CD4-positive, CD25-positive, alpha-beta regulatory T cell (primary cell): ENCODE measurements around the gene HTR1B. TPM values are rescaled to one million over a fixed set of nuclear protein-coding genes. Genes with fewer than 3 reads are reported as not detected.

Source experiments
- ATAC-seq, 2 donors: fragments of 150-1000 bp; cut with Tn5 transposase; one replicate each; pipeline ENCODE4 v1.10.0; 2021; ENCODE audit warnings: low read depth in 2 of 2, moderate number of reproducible peaks in 2 of 2, moderate library complexity in 1 of 2
- DNase-seq, 3 donors: peaks; one replicate each; pipeline versions ENCODE4 v3.0.0 to v3.0.0-alpha.2; 2012 to 2022; ENCODE audit warnings: mixed read lengths in 1 of 3
- H3K27ac ChIP-seq: one replicate; pipeline ENCODE4 v1.7.0; 2013; ENCODE audit warnings: mild to moderate bottlenecking, low read length; ENCODE audit not compliant: insufficient read depth, poor library complexity, severe bottlenecking
- H3K27me3 ChIP-seq: one replicate; pipeline ENCODE4 v1.7.0; 2013; ENCODE audit warnings: low read length; ENCODE audit not compliant: control insufficient read depth, insufficient read depth
- H3K36me3 ChIP-seq: one replicate; pipeline ENCODE4 v1.7.0; 2013; ENCODE audit warnings: mild to moderate bottlenecking, low read length, moderate library complexity; ENCODE audit not compliant: control insufficient read depth, insufficient read depth
- H3K4me1 ChIP-seq: 2 replicates; pipeline ENCODE4 v1.7.0; 2013; ENCODE audit warnings: mild to moderate bottlenecking, low read length; ENCODE audit not compliant: insufficient read depth, control insufficient read depth, poor library complexity, severe bottlenecking
- H3K4me3 ChIP-seq: one replicate; pipeline ENCODE4 v1.7.0; 2013; ENCODE audit warnings: low read depth, mild to moderate bottlenecking, low read length, moderate library complexity
- H3K9me3 ChIP-seq, 2 experiments: 1 replicate in 1 of 2; 2 replicates in 1 of 2; pipeline ENCODE4 v1.7.0; 2013; ENCODE audit warnings: low read length in 2 of 2, mild to moderate bottlenecking in 1 of 2, moderate library complexity in 1 of 2; ENCODE audit not compliant: control insufficient read depth in 2 of 2
- H3K27ac Mint-ChIP-seq, 3 donors: one replicate each; pipeline ENCODE4 v1.8.0; 2020 to 2022; ENCODE audit warnings: mild to moderate bottlenecking in 3 of 3, mixed read lengths in 3 of 3, moderate library complexity in 2 of 3
- H3K27me3 Mint-ChIP-seq: one replicate; pipeline ENCODE4 v1.8.0; 2022; ENCODE audit warnings: mild to moderate bottlenecking, mixed read lengths
- H3K36me3 Mint-ChIP-seq: one replicate; pipeline ENCODE4 v1.8.0; 2020; ENCODE audit warnings: mixed read lengths
- H3K4me1 Mint-ChIP-seq, 4 donors: one replicate each; pipeline ENCODE4 v1.8.0; 2020 to 2022; ENCODE audit warnings: mixed read lengths in 4 of 4, mild to moderate bottlenecking in 1 of 4
- H3K4me3 Mint-ChIP-seq, 4 donors: one replicate each; pipeline ENCODE4 v1.8.0; 2020 to 2022; ENCODE audit warnings: mild to moderate bottlenecking in 4 of 4, mixed read lengths in 4 of 4, moderate library complexity in 3 of 4
- H3K9me3 Mint-ChIP-seq, 7 donors: one replicate each; pipeline ENCODE4 v1.8.0; 2020 to 2022; ENCODE audit warnings: mixed read lengths in 7 of 7, mild to moderate bottlenecking in 3 of 7, moderate library complexity in 2 of 7
- polyA plus RNA-seq, 4 donors: library from polyadenylated mRNA; unstranded; fragments of 300-500 nt; fragmentation: Illumina TruSeq; gene quantifications; one replicate each; pipeline ENCODE4 v1.2.3, GENCODE V29; 2021
- total RNA-seq: library from RNA; stranded (reverse); gene quantifications from one replicate; pipeline ENCODE4 v1.2.3, GENCODE V29; 2022

Gene HTR1B
- total and polyA plus RNA-seq, 5 donors from 2014 or later = not detected

GRCh38 chr6:77474973-77475372 lies 11.7 kb upstream of the HTR1B start:
- no peaks in the 10 kb centered on the region for H3K36me3 Mint-ChIP-seq
- no peak overlapping the region for H3K4me3 ChIP-seq
- peaks cover 0 to 4% (median 2%) of the 10 kb centered on the region in 7 donors for H3K9me3 Mint-ChIP-seq
- H3K9me3 ChIP-seq = no peaks in the 10 kb centered on the region
- H3K27ac ChIP-seq = no peak overlapping the region
- H3K36me3 ChIP-seq = no peaks in the 10 kb centered on the region
- H3K4me1 ChIP-seq = no peaks in the 10 kb centered on the region
- H3K27me3 Mint-ChIP-seq = no peaks in the 10 kb centered on the region
- no peak overlapping the region for H3K27ac Mint-ChIP-seq
- DNase-seq (no peak), ATAC-seq (no peak)
- H3K4me3 Mint-ChIP-seq = no peak overlapping the region
- no peaks in the 10 kb centered on the region for H3K27me3 ChIP-seq
- H3K4me1 Mint-ChIP-seq = peaks cover 0 to 8% (median 4%) of the 10 kb centered on the region in 4 donors

GRCh38 chr6:77474286-77474956 lies 11.1 kb upstream of the HTR1B start:
- Mint-ChIP-seq H3K9me3 (peaks cover 0 to 4% (median 2%) of the 10 kb centered on the region in 7 donors), H3K36me3 (no peaks in the 10 kb centered on the region), H3K4me3 (peak overlapping the region in 2 of 4 donors; percentile 30 to 42), H3K4me1 (peaks cover 0 to 8% (median 4%) of the 10 kb centered on the region in 4 donors), H3K27me3 (no peaks in the 10 kb centered on the region), H3K27ac (peak overlapping the region in 1 of 3 donors; percentile 44)
- DNase-seq (peak in 1 of 3 donors; percentile 8), ATAC-seq (no peak)
- H3K27me3 ChIP-seq = no peaks in the 10 kb centered on the region
- no peaks in the 10 kb centered on the region for H3K36me3 ChIP-seq
- H3K4me3 ChIP-seq = no peak overlapping the region
- H3K9me3 ChIP-seq = no peaks in the 10 kb centered on the region
- no peak overlapping the region for H3K27ac ChIP-seq
- H3K4me1 ChIP-seq = no peaks in the 10 kb centered on the region

- H3K9me3 ChIP-seq = no peaks in the 10 kb centered on the region
- H3K27me3 Mint-ChIP-seq = peaks cover 5% of the 10 kb centered on the region
- no peaks in the 10 kb centered on the region for H3K4me1 ChIP-seq
- no peak for DNase-seq
- H3K4me1 Mint-ChIP-seq = peaks cover 0 to 13% (median 4%) of the 10 kb centered on the region in 4 donors
- H3K4me3 ChIP-seq = no peak overlapping the region
- H3K4me3 Mint-ChIP-seq = no peak overlapping the region
- no peak overlapping the region for H3K27ac ChIP-seq
- no peak for ATAC-seq
- H3K27ac Mint-ChIP-seq = no peak overlapping the region
- peaks cover 0 to 7% (median 3%) of the 10 kb centered on the region in 7 donors for H3K9me3 Mint-ChIP-seq
- no peaks in the 10 kb centered on the region for H3K36me3 Mint-ChIP-seq
- H3K36me3 ChIP-seq = no peaks in the 10 kb centered on the region
- peaks cover 3% of the 10 kb centered on the region for H3K27me3 ChIP-seq
These were observed 7.7 kb upstream of the HTR1B start for GRCh38 chr6:77470983-77471382.

GRCh38 chr6:77468939-77469338 lies 5.6 kb upstream of the HTR1B start:
- Mint-ChIP-seq H3K27me3 (peaks cover 22% of the 10 kb centered on the region), H3K36me3 (no peaks in the 10 kb centered on the region), H3K27ac (no peak overlapping the region), H3K9me3 (peaks cover 0 to 12% (median 3%) of the 10 kb centered on the region in 7 donors), H3K4me3 (no peak overlapping the region), H3K4me1 (peaks cover 0 to 6% (median 2%) of the 10 kb centered on the region in 4 donors)
- Histone ChIP-seq H3K27me3 (peaks cover 13% of the 10 kb centered on the region), H3K27ac (no peak overlapping the region), H3K4me3 (no peak overlapping the region), H3K9me3 (no peaks in the 10 kb centered on the region), H3K36me3 (no peaks in the 10 kb centered on the region), H3K4me1 (no peaks in the 10 kb centered on the region)
- DNase-seq (no peak), ATAC-seq (no peak)

GRCh38 chr6:77466451-77467437 lies 3.5 kb upstream of the HTR1B start:
- peaks cover 18% of the 10 kb centered on the region for H3K27me3 ChIP-seq
- H3K4me1 ChIP-seq = no peaks in the 10 kb centered on the region
- H3K36me3 Mint-ChIP-seq = no peaks in the 10 kb centered on the region
- H3K9me3 ChIP-seq = peaks cover 0 to 5% of the 10 kb centered on the region in 2 experiments
- H3K27ac ChIP-seq = no peak overlapping the region
- DNase-seq (peak in 2 of 3 donors; percentile 4 to 49), ATAC-seq (no peak)
- peak overlapping the region in 2 of 3 donors; percentile 60 for H3K27ac Mint-ChIP-seq
- H3K9me3 Mint-ChIP-seq = peaks cover 0 to 19% (median 4%) of the 10 kb centered on the region in 7 donors
- H3K4me1 Mint-ChIP-seq = peaks cover 0 to 8% (median 2%) of the 10 kb centered on the region in 4 donors
- no peaks in the 10 kb centered on the region for H3K36me3 ChIP-seq
- H3K4me3 ChIP-seq = peak overlapping the region; percentile 60
- peaks cover 37% of the 10 kb centered on the region for H3K27me3 Mint-ChIP-seq
- H3K4me3 Mint-ChIP-seq = peak overlapping the region; percentile 54 to 88 (median 80)

- peaks cover 0 to 8% (median 2%) of the 10 kb centered on the region in 4 donors for H3K4me1 Mint-ChIP-seq
- DNase-seq = peak in 1 of 3 donors; percentile 29
- peaks cover 0 to 19% (median 4%) of the 10 kb centered on the region in 7 donors for H3K9me3 Mint-ChIP-seq
- H3K4me3 Mint-ChIP-seq = peak overlapping the region; percentile 26 to 88 (median 84)
- H3K36me3 Mint-ChIP-seq = no peaks in the 10 kb centered on the region
- Histone ChIP-seq H3K4me3 (peak overlapping the region; percentile 60), H3K27ac (no peak overlapping the region), H3K36me3 (no peaks in the 10 kb centered on the region), H3K9me3 (peaks cover 0 to 5% of the 10 kb centered on the region in 2 experiments), H3K4me1 (no peaks in the 10 kb centered on the region), H3K27me3 (peaks cover 18% of the 10 kb centered on the region)
- peaks cover 38% of the 10 kb centered on the region for H3K27me3 Mint-ChIP-seq
- peak overlapping the region in 1 of 3 donors; percentile 63 for H3K27ac Mint-ChIP-seq
- ATAC-seq = no peak
These were observed 2.8 kb upstream of the HTR1B start for GRCh38 chr6:77466055-77466450.

- peaks cover 0 to 8% (median 2%) of the 10 kb centered on the region in 4 donors for H3K4me1 Mint-ChIP-seq
- H3K4me1 ChIP-seq = no peaks in the 10 kb centered on the region
- ATAC-seq = no peak
- DNase-seq = no peak
- H3K9me3 ChIP-seq = peaks cover 0 to 5% of the 10 kb centered on the region in 2 experiments
- no peaks in the 10 kb centered on the region for H3K36me3 ChIP-seq
- peaks cover 0 to 17% (median 4%) of the 10 kb centered on the region in 7 donors for H3K9me3 Mint-ChIP-seq
- peaks cover 38% of the 10 kb centered on the region for H3K27me3 Mint-ChIP-seq
- H3K27me3 ChIP-seq = peaks cover 18% of the 10 kb centered on the region
- no peak overlapping the region for H3K27ac ChIP-seq
- no peak overlapping the region for H3K4me3 ChIP-seq
- H3K27ac Mint-ChIP-seq = no peak overlapping the region
- H3K36me3 Mint-ChIP-seq = no peaks in the 10 kb centered on the region
- no peak overlapping the region for H3K4me3 Mint-ChIP-seq
These were observed 1.2 kb upstream of the HTR1B start for GRCh38 chr6:77464495-77464867.
